Stimulated activated CD8-positive, alpha-beta memory T cell treated with anti-CD3 and anti-CD28 coated beads, Interleukin-2, amount 100 ng/mL, for 48 hours (primary cell): ENCODE measurements around the gene SH3BGRL2.
"Not testable (repeated sequence)": the region's sequence is repeated elsewhere in the genome, so short reads cannot be mapped to it uniquely, and the experiment has no call there.

Experiments
- DNase-seq, 2 donors: peaks; one replicate each; pipeline ENCODE4 v3.0.0-alpha.2; 2020; ENCODE audit warnings: low read depth in 2 of 2

The SH3BGRL2 gene

GRCh38 chr6:79614326-79615305 lies 16.5 kb upstream of the SH3BGRL2 start:
- no peak for DNase-seq

GRCh38 chr6:79617518-79617941 lies 13.6 kb upstream of the SH3BGRL2 start:
- no peak for DNase-seq

- not testable (repeated sequence) for DNase-seq
These were observed 12.7 kb upstream of the SH3BGRL2 start for GRCh38 chr6:79618425-79618824.

- DNase-seq: no peak
These were observed 9.6 kb upstream of the SH3BGRL2 start for GRCh38 chr6:79621579-79621978.

GRCh38 chr6:79622364-79622763 lies 8.8 kb upstream of the SH3BGRL2 start:
- no peak for DNase-seq

GRCh38 chr6:79623106-79623505 lies 8.0 kb upstream of the SH3BGRL2 start:
- no peak for DNase-seq

GRCh38 chr6:79625746-79626145 lies 5.4 kb upstream of the SH3BGRL2 start:
- DNase-seq: no peak

- DNase-seq: no peak
These were observed 4.3 kb upstream of the SH3BGRL2 start for GRCh38 chr6:79626811-79627210.

GRCh38 chr6:79627422-79627821 lies 3.7 kb upstream of the SH3BGRL2 start:
- no peak for DNase-seq

- DNase-seq: no peak
These were observed 2.5 kb upstream of the SH3BGRL2 start for GRCh38 chr6:79628466-79629288.

- no peak for DNase-seq
These were observed 698 bp upstream of the SH3BGRL2 start for GRCh38 chr6:79630380-79630882.

GRCh38 chr6:79631693-79632172 lies 604 bp downstream of the SH3BGRL2 start:
- DNase-seq: no peak

GRCh38 chr6:79632580-79632979 lies 1.5 kb downstream of the SH3BGRL2 start:
- no peak for DNase-seq

GRCh38 chr6:79634491-79635231 lies 3.5 kb downstream of the SH3BGRL2 start:
- DNase-seq: no peak

GRCh38 chr6:79635232-79635543 lies 4.1 kb downstream of the SH3BGRL2 start:
- DNase-seq: no peak

- no peak for DNase-seq
These were observed 5.5 kb downstream of the SH3BGRL2 start for GRCh38 chr6:79636673-79637072.

GRCh38 chr6:79640146-79641111 lies 9.3 kb downstream of the SH3BGRL2 start:
- no peak for DNase-seq

- no peak for DNase-seq
These were observed 14.9 kb downstream of the SH3BGRL2 start for GRCh38 chr6:79646006-79646405.

- no peak for DNase-seq
These were observed 15.4 kb downstream of the SH3BGRL2 start for GRCh38 chr6:79646561-79646960.

GRCh38 chr6:79647741-79648140 lies 16.6 kb downstream of the SH3BGRL2 start:
- no peak for DNase-seq
